GM18519 (cell line): ENCODE data around the gene TMEM266.
"Not testable (repeated sequence)": the region's sequence is repeated elsewhere in the genome, so short reads cannot be mapped to it uniquely, and the experiment has no call there.

Experiments
- ATAC-seq: cut with Tn5 transposase; IDR thresholded peaks from one replicate; pipeline ENCODE4 v1.9.1; 2021; ENCODE audit warnings: mild to moderate bottlenecking, moderate library complexity; ENCODE audit not compliant: unreplicated experiment, low FRiP score

TMEM266 gene

DNA sequence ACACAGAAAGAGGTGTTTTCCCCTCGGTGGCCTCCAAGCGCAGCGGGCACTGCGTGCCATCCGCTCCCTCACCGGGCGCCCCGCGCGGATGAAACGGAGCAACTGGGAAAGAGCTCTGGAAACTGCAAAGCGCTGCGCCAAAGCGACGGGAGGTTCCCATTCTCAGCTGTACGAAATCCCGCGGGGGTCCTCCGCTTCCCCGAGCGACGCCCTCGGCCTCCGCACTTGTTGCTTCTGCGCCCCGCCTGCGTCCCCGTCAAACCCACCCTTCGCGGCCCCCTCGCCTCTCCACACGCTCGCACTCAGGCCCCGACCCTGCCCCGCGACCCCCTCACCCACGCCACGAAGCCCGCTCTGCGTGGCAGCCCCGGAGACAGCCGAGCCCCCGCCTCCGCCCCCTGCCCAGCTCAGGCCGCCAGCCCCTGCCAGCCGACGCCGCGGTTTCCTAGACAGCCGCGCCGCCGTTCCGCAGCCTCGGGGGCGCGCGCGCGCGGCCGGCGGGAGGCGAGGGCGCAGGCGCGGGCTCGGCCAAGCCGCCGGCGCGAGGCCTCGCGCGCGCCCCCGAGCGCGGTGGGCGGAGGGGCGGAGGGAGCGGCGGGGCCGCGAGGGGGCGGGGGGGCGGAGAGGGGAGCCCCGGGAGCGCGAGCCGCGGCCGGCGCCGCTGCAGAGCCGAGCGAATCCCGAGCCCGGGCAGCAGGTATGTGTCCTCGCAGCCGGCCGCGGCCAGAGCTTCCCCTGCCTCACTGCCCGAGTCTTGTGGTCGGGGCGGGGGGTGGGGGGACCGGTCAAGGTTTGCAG is at the start of gene TMEM266:
TMEM266 (plus strand) TSS at position 666 of the 798 bp plus-strand sequence. CDS start 74,279 bp downstream, outside the sequence.
- no peak for ATAC-seq

DNA sequence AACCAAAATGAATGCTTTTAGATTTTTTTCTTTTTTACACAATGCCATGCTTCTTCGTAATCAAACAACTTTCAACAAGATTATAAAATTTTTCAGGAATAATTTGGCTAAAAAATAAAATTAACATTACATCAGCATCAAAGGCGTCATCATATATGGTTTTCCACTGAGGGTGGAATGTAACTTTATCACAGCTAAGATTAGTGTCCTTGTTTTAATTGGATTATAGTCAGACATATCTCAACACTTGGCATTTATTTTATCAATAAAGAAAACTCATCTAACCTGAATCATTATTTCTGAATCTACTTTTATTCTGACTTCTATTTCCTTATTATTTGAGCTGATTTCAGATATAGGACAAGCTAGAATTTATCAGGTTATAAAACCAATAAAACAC is 49.2 kb upstream of the TMEM266 start:
- ATAC-seq: no peak

DNA sequence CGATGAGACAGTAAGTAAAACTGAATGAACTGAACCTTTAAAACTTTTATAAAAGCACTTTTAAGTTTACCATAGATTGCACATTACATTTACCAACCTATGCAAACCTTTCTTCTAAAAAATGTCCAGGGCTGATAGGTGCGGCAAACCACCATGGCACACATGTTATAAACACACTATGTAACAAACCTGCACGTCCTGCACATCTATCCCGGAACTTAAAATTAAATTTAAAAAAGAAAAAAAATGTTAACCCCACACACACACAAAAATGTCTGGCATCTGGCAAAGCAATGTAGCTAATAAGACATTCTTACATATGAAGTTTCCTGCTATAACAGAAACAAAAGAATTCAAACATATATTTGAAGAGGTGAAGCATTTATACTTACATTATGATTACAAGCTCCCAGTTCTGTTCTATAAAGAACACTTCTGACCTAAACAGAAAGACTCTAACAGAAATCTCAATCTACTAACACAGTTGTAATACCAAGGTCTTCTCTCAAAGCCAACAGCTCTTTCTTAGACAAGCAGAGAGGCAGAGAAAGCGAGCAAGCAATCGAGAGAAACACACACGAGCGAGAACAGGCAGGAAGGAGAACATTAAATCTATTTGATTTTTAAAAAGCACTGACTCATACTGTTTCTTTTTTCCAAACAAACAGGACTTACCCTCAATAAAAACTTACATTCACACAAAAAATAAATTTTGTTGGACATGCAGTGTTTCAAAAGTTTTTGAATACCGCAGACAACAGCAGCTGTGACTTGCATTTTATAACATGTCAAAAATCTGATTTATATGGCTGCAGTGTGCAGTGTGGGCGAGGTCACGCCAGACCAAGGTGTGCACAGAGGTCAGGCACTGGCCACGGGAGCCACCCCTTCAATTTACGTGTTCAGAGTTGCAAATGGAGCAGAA is 47.9 kb upstream of the TMEM266 start, which contains the start of gene NRG4:
NRG4 (minus strand) TSS at position 798 of the 925 bp plus-strand sequence. CDS start 1,194 bp downstream, outside the sequence.
- ATAC-seq: no peak

- ATAC-seq: not testable (repeated sequence)
Measured at GRCh38 chr15:76013470-76013869, 46.3 kb upstream of the TMEM266 start.

- no peak for ATAC-seq
Measured at GRCh38 chr15:76024021-76024768, 35.6 kb upstream of the TMEM266 start.

GRCh38 chr15:76032046-76032445 is 27.7 kb upstream of the TMEM266 start:
- no peak for ATAC-seq

DNA sequence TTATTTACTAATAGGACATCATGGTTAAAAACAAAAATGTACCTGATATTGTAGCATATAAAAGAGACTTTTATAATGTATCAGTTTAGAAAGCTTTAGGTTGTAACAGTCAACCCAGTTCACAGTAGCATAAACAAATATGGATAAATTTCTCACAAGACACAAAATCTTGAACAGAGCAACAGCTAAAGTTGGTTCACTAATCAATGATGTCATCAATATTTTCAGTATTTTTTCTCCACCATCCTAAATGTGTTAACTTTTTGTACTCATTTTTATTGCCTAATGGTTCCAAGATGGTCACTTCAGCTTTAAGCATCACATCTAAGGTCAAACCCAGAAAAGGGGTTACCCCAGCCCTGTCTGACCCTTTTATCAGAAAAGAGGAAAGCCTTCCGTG is 26.3 kb upstream of the TMEM266 start:
- no peak for ATAC-seq

DNA sequence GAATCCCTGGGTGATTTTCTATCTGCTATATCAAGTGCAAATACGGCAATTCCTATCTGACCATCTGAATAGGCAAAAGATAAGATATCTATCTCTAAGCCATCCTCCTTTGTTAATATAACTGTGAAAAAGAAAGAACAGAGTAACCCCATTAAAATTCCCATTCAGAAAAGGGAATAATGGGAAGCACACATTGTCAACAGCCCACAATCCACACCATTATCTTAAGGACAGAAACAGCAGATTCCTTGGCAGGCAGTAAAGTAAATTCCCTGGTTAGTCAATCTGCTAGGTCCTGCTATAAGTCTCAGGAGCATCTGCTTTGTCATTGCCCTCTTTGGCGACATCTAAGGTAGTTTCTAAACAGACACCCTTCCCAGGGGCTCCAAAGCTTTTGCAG is 25.7 kb upstream of the TMEM266 start:
- no peak for ATAC-seq

DNA sequence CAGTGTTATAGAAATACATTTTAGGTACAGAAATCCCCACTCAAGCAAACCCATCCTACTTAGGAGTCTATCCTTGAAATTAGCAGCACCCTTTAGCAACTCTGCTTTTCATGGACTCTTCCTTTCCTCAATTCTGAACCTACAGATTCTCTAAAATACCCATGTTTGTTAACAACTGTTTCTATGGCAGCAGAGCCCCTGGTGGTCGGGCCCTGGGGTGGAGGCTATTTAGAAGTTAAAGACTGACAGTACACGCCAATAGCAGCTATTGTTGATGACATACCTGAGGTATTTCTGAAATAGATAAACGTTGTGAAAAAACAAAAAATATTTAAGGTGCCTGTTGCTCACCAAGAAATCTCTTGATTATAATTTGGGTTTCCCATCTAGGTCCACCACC is 24.2 kb upstream of the TMEM266 start:
- no peak for ATAC-seq

GRCh38 chr15:76038512-76038911 is 21.3 kb upstream of the TMEM266 start:
- ATAC-seq: no peak

DNA sequence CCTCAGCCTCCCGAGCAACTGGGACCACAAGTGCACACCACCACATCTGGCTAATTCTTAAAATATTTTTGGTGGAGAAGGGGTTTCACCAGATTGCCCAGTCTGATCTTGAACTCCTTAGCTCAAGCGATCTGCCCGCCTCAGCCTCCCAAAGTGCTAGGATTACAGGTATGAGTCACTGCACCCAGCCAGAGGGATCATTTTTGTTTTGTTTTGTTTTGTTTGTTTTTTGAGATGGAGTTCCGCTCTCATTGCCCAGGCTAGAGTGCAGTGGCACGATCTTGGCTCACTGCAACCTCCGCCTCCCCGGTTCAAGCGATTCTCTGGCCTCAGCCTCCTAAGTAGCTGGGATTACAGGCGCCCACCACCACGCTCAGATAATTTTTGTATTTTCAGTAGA is 5.6 kb upstream of the TMEM266 start:
- ATAC-seq: not testable (repeated sequence)

GRCh38 chr15:76056931-76057330 is 2.9 kb upstream of the TMEM266 start:
- no peak for ATAC-seq

DNA sequence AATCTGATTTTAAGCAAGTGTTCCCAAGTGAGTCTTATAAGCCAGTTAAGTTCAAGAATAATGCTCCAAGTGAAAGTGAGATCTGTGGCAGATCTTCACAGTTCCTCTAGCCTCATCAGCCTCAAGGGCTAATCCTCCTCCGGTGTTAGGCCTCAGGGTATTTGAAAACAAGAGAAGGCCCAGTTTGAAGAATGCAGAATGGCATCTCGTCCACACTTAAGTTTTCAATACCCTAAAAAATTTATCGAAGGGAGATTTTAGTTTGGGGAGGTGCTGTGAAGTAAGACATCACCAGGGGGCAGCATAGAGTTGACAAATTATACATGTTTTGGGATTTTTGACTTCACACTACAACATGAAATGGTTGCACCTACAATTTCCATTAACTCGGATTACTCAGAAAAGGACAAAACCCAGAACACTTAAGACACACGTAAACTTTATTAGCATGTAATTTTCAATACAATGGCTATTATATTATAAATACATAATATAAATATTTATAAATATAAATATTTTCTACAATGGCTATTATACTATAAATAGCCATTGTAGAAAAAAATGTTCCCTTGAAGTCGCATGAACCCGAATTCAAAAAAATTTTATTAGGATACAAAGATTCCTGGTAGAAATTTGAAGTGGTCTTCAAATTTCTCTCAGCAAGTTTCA is 2.3 kb upstream of the TMEM266 start:
- no peak for ATAC-seq

DNA sequence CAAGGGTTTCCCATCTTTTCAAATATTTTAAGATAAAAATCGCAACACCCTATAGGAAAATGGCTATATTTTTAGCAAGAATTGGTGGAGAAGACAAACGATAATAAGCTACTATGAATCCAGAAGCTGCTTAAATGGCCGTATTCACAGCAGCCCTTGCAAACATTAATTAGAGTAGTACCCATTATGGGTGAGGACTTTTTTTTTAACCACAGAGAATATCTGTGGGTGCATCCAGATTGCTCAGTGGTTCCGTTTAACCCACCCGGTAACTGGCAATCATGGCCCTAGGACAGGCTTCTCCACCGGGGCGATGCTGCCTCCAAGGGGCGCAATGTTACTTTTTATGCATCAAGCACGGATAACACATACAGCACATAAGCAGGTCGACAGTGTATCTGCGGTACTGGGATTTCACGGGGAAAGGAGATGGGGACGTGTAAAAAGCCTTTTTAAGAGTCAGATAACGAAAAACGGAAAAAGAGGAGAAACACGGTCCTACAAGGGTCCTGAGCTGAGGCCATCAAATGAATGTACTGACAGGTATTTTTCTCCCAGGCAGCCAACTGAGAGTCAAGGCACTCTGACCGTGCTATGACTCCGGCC is 968 bp upstream of the TMEM266 start:
- ATAC-seq: no peak

- no peak for ATAC-seq
Measured at GRCh38 chr15:76060118-76060989, 569 bp downstream of the TMEM266 start.

- no peak for ATAC-seq
Measured at GRCh38 chr15:76061700-76062099, 1.9 kb downstream of the TMEM266 start.

DNA sequence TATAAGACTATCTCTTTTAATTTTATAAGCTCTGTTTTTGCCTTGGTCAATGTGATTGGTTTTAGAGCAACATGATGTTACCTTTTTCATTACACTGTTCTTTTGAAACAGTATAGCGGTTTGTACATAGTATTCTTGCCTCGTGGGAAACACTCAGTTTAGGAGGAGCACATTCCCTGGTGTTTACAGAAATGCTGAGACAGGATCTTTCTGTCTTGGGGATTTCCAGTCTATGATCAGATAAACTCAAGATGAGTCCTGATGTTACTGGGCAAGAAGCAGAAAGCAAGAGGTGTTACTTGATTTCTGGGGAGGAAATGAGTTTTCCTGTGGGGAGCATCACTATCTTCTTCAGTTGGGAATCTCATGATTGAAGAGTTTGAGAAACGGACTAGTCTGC is 2.5 kb downstream of the TMEM266 start:
- ATAC-seq: no peak

DNA sequence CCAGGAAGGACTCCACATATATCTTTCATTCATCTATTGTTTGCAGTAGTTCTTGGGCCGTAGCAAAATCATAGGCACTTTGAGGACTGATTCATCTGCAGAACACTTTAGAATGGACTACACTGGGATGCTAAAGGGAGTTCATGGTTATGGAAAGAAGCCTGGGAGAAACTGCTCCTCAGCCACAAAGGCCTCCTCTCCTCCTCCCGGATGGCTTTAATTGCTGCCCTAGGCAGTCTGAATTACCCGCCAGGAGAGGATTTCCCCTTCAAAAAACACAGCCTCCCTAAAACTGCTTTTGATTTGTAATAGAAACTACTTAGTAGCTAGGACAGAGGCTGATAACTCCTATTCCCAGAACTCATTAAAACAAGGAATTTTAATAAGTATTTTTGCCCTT is 4.6 kb downstream of the TMEM266 start:
- no peak for ATAC-seq

- no peak for ATAC-seq
Measured at GRCh38 chr15:76065245-76065644, 5.5 kb downstream of the TMEM266 start.
